HepG2 (cell line): Measurements from ENCODE around the gene BPIFB2. TPM values are rescaled to one million over a fixed set of nuclear protein-coding genes. Genes with fewer than 3 reads are reported as not detected.
A peak's percentile ranks its signal among the peaks of the same experiment; 100 is the strongest.

Source experiments
- CEBPZ ChIP-seq: IDR thresholded peaks from 2 replicates; pipeline ENCODE4 v1.6.1; 2012; ENCODE audit warnings: low read length, improper control_type of control experiment
- FOXC1 ChIP-seq: sonication (generic); formaldehyde crosslinking; IDR thresholded peaks from 2 replicates; pipeline ENCODE4 v1.8.0; 2022; ENCODE audit warnings: mild to moderate bottlenecking, missing genetic modification reagents, borderline replicate concordance
- FOXK2 ChIP-seq: fragments of 450-650 bp; IDR thresholded peaks from 2 replicates; pipeline ENCODE4 v1.6.1; 2016
- LBX2 ChIP-seq: sonication (generic); formaldehyde crosslinking; IDR thresholded peaks from 2 replicates; pipeline ENCODE4 v1.5.0; 2020; ENCODE audit warnings: missing genetic modification reagents, mild to moderate bottlenecking, borderline replicate concordance
- MLX ChIP-seq: IDR thresholded peaks from 2 replicates; pipeline ENCODE4 v1.6.1; 2016
- REXO4 ChIP-seq: sonication (generic); formaldehyde crosslinking; IDR thresholded peaks from 2 replicates; pipeline ENCODE4 v1.8.0; 2022; ENCODE audit warnings: missing genetic modification reagents, mild to moderate bottlenecking, borderline replicate concordance
- SP4 ChIP-seq: sonication (generic); formaldehyde crosslinking; IDR thresholded peaks from 2 replicates; pipeline ENCODE4 v1.8.1; 2023; ENCODE audit warnings: mild to moderate bottlenecking, missing genetic modification reagents
- SP5 ChIP-seq: IDR thresholded peaks from 2 replicates; pipeline ENCODE4 v1.6.1; 2016; ENCODE audit warnings: low read depth, borderline replicate concordance
- THAP7 ChIP-seq: sonication (generic); formaldehyde crosslinking; IDR thresholded peaks from 2 replicates; pipeline ENCODE4 v1.8.1; 2023; ENCODE audit warnings: mild to moderate bottlenecking, missing genetic modification reagents
- ZBTB49 ChIP-seq: sonication (generic); formaldehyde crosslinking; IDR thresholded peaks from 2 replicates; pipeline ENCODE4 v1.4.0; 2020; ENCODE audit warnings: missing genetic modification reagents, borderline replicate concordance
- ZNF235 ChIP-seq: sonication (generic); formaldehyde crosslinking; IDR thresholded peaks from 2 replicates; pipeline ENCODE4 v1.8.1; 2023; ENCODE audit warnings: mild to moderate bottlenecking, missing genetic modification reagents, borderline replicate concordance
- ZNF558 ChIP-seq: sonication (generic); formaldehyde crosslinking; IDR thresholded peaks from 2 replicates; pipeline ENCODE4 v1.9.0; 2022; ENCODE audit warnings: mild to moderate bottlenecking, missing genetic modification reagents, borderline replicate concordance
- ZNF572 ChIP-seq: sonication (generic); formaldehyde crosslinking; IDR thresholded peaks from 2 replicates; pipeline ENCODE4 v1.5.1; 2020; ENCODE audit warnings: mild to moderate bottlenecking, missing genetic modification reagents
- ZNF597 ChIP-seq: sonication (generic); formaldehyde crosslinking; IDR thresholded peaks from 2 replicates; pipeline ENCODE4 v1.5.0; 2020; ENCODE audit warnings: missing genetic modification reagents
- ZNF724P ChIP-seq: sonication (generic); formaldehyde crosslinking; IDR thresholded peaks from 2 replicates; pipeline ENCODE4 v1.8.0; 2022; ENCODE audit warnings: missing genetic modification reagents, borderline replicate concordance
- ZNF772 ChIP-seq: sonication (generic); formaldehyde crosslinking; IDR thresholded peaks from 2 replicates; pipeline ENCODE4 v1.5.0; 2020; ENCODE audit warnings: mild to moderate bottlenecking, missing genetic modification reagents
- ZNF782 ChIP-seq: sonication (generic); formaldehyde crosslinking; IDR thresholded peaks from 2 replicates; pipeline ENCODE4 v1.4.0; 2020; ENCODE audit warnings: missing genetic modification reagents, mild to moderate bottlenecking, borderline replicate concordance
- ZSCAN9 ChIP-seq: IDR thresholded peaks from 2 replicates; pipeline ENCODE4 v1.6.1; 2016; ENCODE audit warnings: borderline replicate concordance
- polyA plus RNA-seq, 8 experiments: library from polyadenylated mRNA; depleted of rRNA in 3 of 8; stranded (reverse) in 7 of 8; unstranded in 1 of 8; fragments of >200 nt; fragmentation: Illumina TruSeq in 4 of 8; extraction: Trizol in 4 of 8; gene quantifications; 2 replicates each; pipeline versions ENCODE4 v1.2.1 to v1.2.3, GENCODE V29; 2011 to 2016; ENCODE audit warnings: low read depth in 4 of 8, missing spikeins in 1 of 8, mixed read lengths in 1 of 8; ENCODE audit not compliant: insufficient read depth in 1 of 8
- total RNA-seq, 5 experiments: library from RNA; depleted of rRNA; stranded (reverse); fragments of >200 nt; fragmentation: Illumina TruSeq; extraction: Trizol; gene quantifications; 2 replicates each; pipeline ENCODE4 v1.2.3, GENCODE V29; 2016; ENCODE audit warnings: low read depth in 1 of 5

BPIFB2 gene
- total and polyA plus RNA-seq, 2 of the 13 experiments (the other 11 are each of a cell fraction or from before 2014, with no cell fraction given), result 54.5 to 902 TPM

- TF ChIP-seq SP5 (CRISPR knock-in tag) (no peak), SP4 (CRISPR knock-in tag) (peak; percentile 14; the same call in 1 of the 2 replicates), CEBPZ (no peak), THAP7 (CRISPR knock-in tag) (no peak), ZSCAN9 (CRISPR knock-in tag) (no peak), ZBTB49 (no peak; the same call in 1 of the 2 replicates), LBX2 (CRISPR knock-in tag) (no peak), MLX (CRISPR knock-in tag) (no peak; the same call in 1 of the 2 replicates), ZNF772 (CRISPR knock-in tag) (no peak; the same call in 1 of the 2 replicates), REXO4 (CRISPR knock-in tag) (no peak), ZNF782 (CRISPR knock-in tag) (0 out of 2 replicates have a peak, but pooled peaks have one; percentile 28), ZNF558 (CRISPR knock-in tag) (no peak), ZNF597 (CRISPR knock-in tag) (no peak), ZNF235 (CRISPR knock-in tag) (no peak), FOXC1 (CRISPR knock-in tag) (peak; percentile 46; the same call in 1 of the 2 replicates), FOXK2 (no peak), ZNF724P (CRISPR knock-in tag) (0 out of 2 replicates have a peak, but pooled peaks have one; percentile 50), ZNF572 (0 out of 2 replicates have a peak, but pooled peaks have one; percentile 14)
These were observed 19.6 kb downstream of the BPIFB2 start (continued) for GRCh38 chr20:33026779-33027759.
